ENCODE results near the gene FBXO38. TPM values are rescaled to one million over a fixed set of nuclear protein-coding genes. Genes with fewer than 3 reads are reported as not detected.

FBXO38 gene
- total RNA-seq, 1 donor from 2014 or later, result 41.0 TPM

GRCh38 chr5:148401604-148402003 is 17.8 kb downstream of the FBXO38 start:
- no peak for DNase-seq (ENCODE audit: low read depth, low spot score)
- H3K36me3 Mint-ChIP-seq (ENCODE audit: low read depth), result peaks cover 4% of the 10 kb centered on the region
- H3K27ac Mint-ChIP-seq (ENCODE audit: unreplicated experiment), result no peak overlapping the region

GRCh38 chr5:148403344-148403743 is 19.6 kb downstream of the FBXO38 start:
- Mint-ChIP-seq H3K4me3 (no peak overlapping the region), H3K27me3 (ENCODE audit: low read depth) (no peaks in the 10 kb centered on the region), H3K27ac (ENCODE audit: unreplicated experiment) (no peak overlapping the region), H3K9me3 (no peaks in the 10 kb centered on the region), H3K36me3 (ENCODE audit: low read depth) (peaks cover 4% of the 10 kb centered on the region), H3K4me1 (no peaks in the 10 kb centered on the region)
- no peak for TF ChIP-seq CTCF (conservative IDR thresholded peaks at IDR 0.05)
- no peak for DNase-seq (ENCODE audit: low read depth, low spot score)

More at GRCh38 chr5:148401604-148402003, 17.8 kb downstream of the FBXO38 start:
- Mint-ChIP-seq H3K4me1 (no peaks in the 10 kb centered on the region), H3K27me3 (ENCODE audit: low read depth) (no peaks in the 10 kb centered on the region), H3K9me3 (no peaks in the 10 kb centered on the region), H3K4me3 (no peak overlapping the region)
- TF ChIP-seq CTCF (conservative IDR thresholded peaks at IDR 0.05), result no peak

- H3K4me3 Mint-ChIP-seq, result no peak overlapping the region
- no peaks in the 10 kb centered on the region for H3K4me1 Mint-ChIP-seq
- peaks cover 11% of the 10 kb centered on the region for H3K36me3 Mint-ChIP-seq (ENCODE audit: low read depth)
- no peak overlapping the region for H3K27ac Mint-ChIP-seq (ENCODE audit: unreplicated experiment)
- no peaks in the 10 kb centered on the region for H3K9me3 Mint-ChIP-seq
- no peak for TF ChIP-seq CTCF (conservative IDR thresholded peaks at IDR 0.05)
- H3K27me3 Mint-ChIP-seq (ENCODE audit: low read depth), result no peaks in the 10 kb centered on the region
- no peak for DNase-seq (ENCODE audit: low read depth, low spot score)
These were observed 22.6 kb downstream of the FBXO38 start for GRCh38 chr5:148406406-148406805.

GRCh38 chr5:148408092-148408491 is 24.3 kb downstream of the FBXO38 start:
- no peak overlapping the region for H3K4me3 Mint-ChIP-seq
- H3K27ac Mint-ChIP-seq (ENCODE audit: unreplicated experiment), result no peak overlapping the region
- no peaks in the 10 kb centered on the region for H3K9me3 Mint-ChIP-seq
- H3K27me3 Mint-ChIP-seq (ENCODE audit: low read depth), result no peaks in the 10 kb centered on the region
- H3K36me3 Mint-ChIP-seq (ENCODE audit: low read depth), result peaks cover 16% of the 10 kb centered on the region
- no peak for DNase-seq (ENCODE audit: low read depth, low spot score)
- H3K4me1 Mint-ChIP-seq, result no peaks in the 10 kb centered on the region
- no peak for TF ChIP-seq CTCF (conservative IDR thresholded peaks at IDR 0.05)

GRCh38 chr5:148412124-148412523 is 28.4 kb downstream of the FBXO38 start:
- Mint-ChIP-seq H3K27me3 (ENCODE audit: low read depth) (no peaks in the 10 kb centered on the region), H3K36me3 (ENCODE audit: low read depth) (peaks cover 17% of the 10 kb centered on the region), H3K27ac (ENCODE audit: unreplicated experiment) (no peak overlapping the region), H3K4me1 (no peaks in the 10 kb centered on the region), H3K4me3 (no peak overlapping the region), H3K9me3 (no peaks in the 10 kb centered on the region)
- DNase-seq (ENCODE audit: low read depth, low spot score), result no peak
- no peak for TF ChIP-seq CTCF (conservative IDR thresholded peaks at IDR 0.05)

- Mint-ChIP-seq H3K4me3 (no peak overlapping the region), H3K9me3 (no peaks in the 10 kb centered on the region), H3K27me3 (ENCODE audit: low read depth) (no peaks in the 10 kb centered on the region), H3K36me3 (ENCODE audit: low read depth) (peaks cover 21% of the 10 kb centered on the region), H3K27ac (ENCODE audit: unreplicated experiment) (no peak overlapping the region), H3K4me1 (no peaks in the 10 kb centered on the region)
- TF ChIP-seq CTCF (conservative IDR thresholded peaks at IDR 0.05), result no peak
- DNase-seq (ENCODE audit: low read depth, low spot score), result no peak
These were observed 31.1 kb downstream of the FBXO38 start for GRCh38 chr5:148414833-148415232.

Measured in neural crest cell (in vitro differentiated cells).